Measurements from ENCODE around the gene CNNM3. TPM values are rescaled to one million over a fixed set of nuclear protein-coding genes. Genes with fewer than 3 reads are reported as not detected.

Gene CNNM3
- total RNA-seq, 1 donor from 2014 or later, result 6.1 TPM

GRCh38 chr2:96813656-96814055 lies 2.4 kb upstream of the CNNM3 start:
- no peak overlapping the region for H3K4me3 ChIP-seq (ENCODE audit: low read depth, low read length)
- H3K27me3 ChIP-seq (ENCODE audit: control insufficient read depth, insufficient read depth, low read length), result no peaks in the 10 kb centered on the region
- DNase-seq (ENCODE audit: low read depth) (no peak), FAIRE-seq (no peak)
- no peak for TF ChIP-seq CTCF (IDR thresholded peaks at IDR 0.05; ENCODE audit: insufficient read depth, low read length, severe bottlenecking)
- H3K36me3 ChIP-seq (ENCODE audit: control insufficient read depth, insufficient read depth, low read length), result peaks cover 1% of the 10 kb centered on the region

DNA sequence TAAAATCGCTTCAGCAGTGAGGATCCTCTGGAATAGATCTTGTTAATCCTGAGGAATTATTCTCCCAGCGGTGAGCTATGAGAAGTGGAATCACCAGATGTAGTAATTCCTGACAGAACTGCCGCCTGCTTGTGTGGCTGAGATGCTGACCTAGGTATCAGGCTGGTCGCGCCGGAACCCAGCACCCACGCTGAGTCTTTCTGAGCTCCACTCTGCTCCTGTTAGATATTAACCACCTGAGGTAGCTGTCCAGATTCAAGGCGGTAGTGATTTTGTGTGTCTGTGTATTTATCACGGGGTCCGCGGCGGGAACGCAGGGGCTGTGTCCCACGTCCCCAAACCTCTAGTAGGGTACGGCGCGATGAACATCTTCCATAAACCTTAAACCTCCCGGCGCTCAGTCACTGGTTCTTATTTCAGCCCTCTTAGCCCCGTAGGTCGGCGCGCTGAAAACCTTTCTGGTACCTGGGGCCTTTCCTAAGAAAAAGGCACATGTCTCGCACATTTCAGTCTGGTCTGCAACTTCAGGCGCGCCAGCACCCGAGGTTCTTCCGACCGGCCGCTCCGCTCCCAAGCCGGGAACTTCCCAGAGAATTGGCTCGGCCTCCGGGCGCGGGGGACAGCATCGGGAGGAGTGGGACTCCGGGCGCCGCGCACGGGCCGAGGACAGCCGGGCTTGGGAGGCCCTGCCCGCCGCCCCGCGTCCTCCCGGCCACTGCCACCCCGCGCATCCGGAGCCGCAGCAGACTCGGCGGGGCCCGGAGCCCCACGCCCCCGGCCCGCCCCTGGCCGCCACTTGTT lies 542 bp upstream of the CNNM3 start:
- DNase-seq (ENCODE audit: low read depth), result peak; percentile 25
- H3K4me3 ChIP-seq (ENCODE audit: low read depth, low read length), result peak overlapping the region; percentile 39
- H3K36me3 ChIP-seq (ENCODE audit: control insufficient read depth, insufficient read depth, low read length), result no peaks in the 10 kb centered on the region
- TF ChIP-seq CTCF (IDR thresholded peaks at IDR 0.05; ENCODE audit: insufficient read depth, low read length, severe bottlenecking), result no peak
- no peaks in the 10 kb centered on the region for H3K27me3 ChIP-seq (ENCODE audit: control insufficient read depth, insufficient read depth, low read length)
- no peak for FAIRE-seq

DNA sequence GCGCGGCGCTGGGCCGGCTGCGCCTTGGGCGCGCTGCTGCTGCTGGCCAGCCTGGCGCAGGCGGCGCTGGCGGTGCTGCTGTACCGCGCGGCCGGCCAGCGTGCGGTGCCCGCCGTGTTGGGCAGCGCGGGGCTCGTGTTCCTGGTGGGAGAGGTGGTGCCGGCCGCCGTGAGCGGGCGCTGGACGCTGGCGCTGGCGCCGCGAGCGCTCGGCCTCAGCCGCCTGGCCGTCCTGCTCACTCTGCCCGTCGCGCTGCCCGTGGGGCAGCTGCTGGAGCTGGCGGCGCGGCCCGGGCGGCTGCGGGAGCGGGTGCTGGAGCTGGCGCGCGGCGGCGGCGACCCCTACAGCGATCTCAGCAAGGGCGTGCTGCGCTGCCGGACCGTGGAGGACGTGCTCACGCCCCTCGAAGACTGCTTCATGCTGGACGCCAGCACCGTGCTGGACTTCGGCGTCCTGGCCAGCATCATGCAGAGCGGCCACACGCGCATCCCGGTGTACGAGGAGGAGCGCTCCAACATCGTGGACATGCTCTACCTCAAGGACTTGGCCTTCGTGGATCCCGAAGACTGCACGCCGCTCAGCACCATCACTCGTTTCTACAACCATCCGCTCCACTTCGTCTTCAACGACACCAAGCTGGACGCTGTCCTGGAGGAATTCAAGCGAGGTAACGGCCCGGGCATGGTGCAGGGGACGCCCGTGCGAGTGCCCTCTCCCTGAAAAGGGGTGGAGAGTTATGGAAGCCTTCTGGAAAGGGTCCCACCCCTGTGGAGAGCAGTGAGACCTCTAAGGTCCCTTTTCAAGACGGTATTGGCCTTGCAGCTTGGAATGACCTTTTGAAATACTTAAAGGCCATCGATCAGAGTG lies 1.0 kb downstream of the CNNM3 start:
- Histone ChIP-seq H3K36me3 (ENCODE audit: control insufficient read depth, insufficient read depth, low read length) (no peaks in the 10 kb centered on the region), H3K4me3 (ENCODE audit: low read depth, low read length) (peak overlapping the region; percentile 39), H3K27me3 (ENCODE audit: control insufficient read depth, insufficient read depth, low read length) (no peaks in the 10 kb centered on the region)
- no peak for FAIRE-seq
- DNase-seq (ENCODE audit: low read depth), result no peak
- no peak for TF ChIP-seq CTCF (IDR thresholded peaks at IDR 0.05; ENCODE audit: insufficient read depth, low read length, severe bottlenecking)

- no peak overlapping the region for H3K4me3 ChIP-seq (ENCODE audit: low read depth, low read length)
- TF ChIP-seq CTCF (IDR thresholded peaks at IDR 0.05; ENCODE audit: insufficient read depth, low read length, severe bottlenecking), result no peak
- peaks cover 1% of the 10 kb centered on the region for H3K36me3 ChIP-seq (ENCODE audit: control insufficient read depth, insufficient read depth, low read length)
- FAIRE-seq, result no peak
- no peak for DNase-seq (ENCODE audit: low read depth)
- H3K27me3 ChIP-seq (ENCODE audit: control insufficient read depth, insufficient read depth, low read length), result no peaks in the 10 kb centered on the region
These were observed 1.8 kb downstream of the CNNM3 start for GRCh38 chr2:96817882-96818281.

GRCh38 chr2:96819128-96819875 lies 3.2 kb downstream of the CNNM3 start:
- Histone ChIP-seq H3K4me3 (ENCODE audit: low read depth, low read length) (no peak overlapping the region), H3K36me3 (ENCODE audit: control insufficient read depth, insufficient read depth, low read length) (peaks cover 1% of the 10 kb centered on the region), H3K27me3 (ENCODE audit: control insufficient read depth, insufficient read depth, low read length) (no peaks in the 10 kb centered on the region)
- FAIRE-seq (no peak), DNase-seq (ENCODE audit: low read depth) (peak; percentile 20)
- no peak for TF ChIP-seq CTCF (IDR thresholded peaks at IDR 0.05; ENCODE audit: insufficient read depth, low read length, severe bottlenecking)
